Loucy (cell line): Measurements from ENCODE around the gene GNG11.

Source experiments
- H2AFZ ChIP-seq: fragments of 200-600 bp; sonication (generic); 2 replicates; pipeline ENCODE4 v1.6.0; 2016; ENCODE audit warnings: antibody characterized with exemption, mild to moderate bottlenecking, low read length, moderate library complexity
- H3F3A ChIP-seq: fragments of 200-600 bp; 2 replicates; pipeline ENCODE4 v1.6.0; 2016; ENCODE audit warnings: antibody characterized with exemption, low read depth, mild to moderate bottlenecking
- H3K27me3 ChIP-seq: fragments of 200-600 bp; sonication (generic); 2 replicates; pipeline ENCODE4 v1.6.1; 2014; ENCODE audit warnings: low read length, mild to moderate bottlenecking; ENCODE audit not compliant: insufficient read depth, poor library complexity, severe bottlenecking
- H3K36me3 ChIP-seq: fragments of 200-600 bp; sonication (generic); 2 replicates; pipeline ENCODE4 v1.6.1; 2016; ENCODE audit warnings: low read length; ENCODE audit not compliant: insufficient read depth
- H3K4me1 ChIP-seq: fragments of 200-600 bp; sonication (generic); 2 replicates; pipeline ENCODE4 v1.5.1; 2014; ENCODE audit warnings: low read length, mild to moderate bottlenecking; ENCODE audit not compliant: insufficient read depth, poor library complexity, severe bottlenecking
- H3K4me2 ChIP-seq: fragments of 200-600 bp; sonication (generic); 2 replicates; pipeline ENCODE4 v1.6.0; 2014; ENCODE audit warnings: antibody characterized with exemption, low read length, low read depth, mild to moderate bottlenecking; ENCODE audit not compliant: poor library complexity, severe bottlenecking
- H3K4me3 ChIP-seq: fragments of 200-600 bp; sonication (generic); 2 replicates; pipeline ENCODE4 v1.5.1; 2014; ENCODE audit warnings: low read length, mild to moderate bottlenecking, mixed read lengths; ENCODE audit not compliant: poor library complexity, severe bottlenecking
- H3K79me2 ChIP-seq: fragments of 200-600 bp; sonication (generic); 2 replicates; pipeline ENCODE4 v1.6.1; 2014; ENCODE audit warnings: low read length; ENCODE audit not compliant: insufficient read depth
- H3K9ac ChIP-seq: fragments of 200-600 bp; sonication (generic); 2 replicates; pipeline ENCODE4 v1.6.0; 2014; ENCODE audit warnings: mild to moderate bottlenecking, low read depth, low read length, moderate library complexity; ENCODE audit not compliant: poor library complexity, severe bottlenecking
- H3K9me2 ChIP-seq: fragments of 200-600 bp; sonication (generic); replicated peaks from 2 replicates; pipeline ENCODE4 v1.6.1; 2016; ENCODE audit warnings: low read depth, low read length, mixed read lengths
- H3K9me3 ChIP-seq: fragments of 200-600 bp; sonication (generic); 2 replicates; pipeline ENCODE4 v1.6.1; 2014; ENCODE audit warnings: mild to moderate bottlenecking, antibody characterized with exemption, low read length, low read depth; ENCODE audit not compliant: insufficient read depth
- H4K20me1 ChIP-seq: fragments of 200-600 bp; sonication (generic); 2 replicates; pipeline ENCODE4 v1.6.0; 2014; ENCODE audit warnings: antibody characterized with exemption, low read length, mild to moderate bottlenecking; ENCODE audit not compliant: insufficient read depth, poor library complexity, severe bottlenecking
- CTCF ChIP-seq: fragments of 200-600 bp; sonication (generic); conservative IDR thresholded peaks from 2 replicates; pipeline ENCODE4 v1.5.1; 2014; ENCODE audit warnings: mild to moderate bottlenecking, antibody characterized with exemption, low read length
- EZH2phosphoT487 ChIP-seq: fragments of 200-600 bp; IDR thresholded peaks from 2 replicates; pipeline ENCODE4 v1.6.1; 2018; ENCODE audit warnings: antibody characterized with exemption, mild to moderate bottlenecking, moderate library complexity, borderline replicate concordance

Gene GNG11

GRCh38 chr7:93944673-93945072 is 23.1 kb downstream of the GNG11 start:
- TF ChIP-seq EZH2phosphoT487 (no peak), CTCF (no peak)
- Histone ChIP-seq H3K36me3 (no peaks in the 10 kb centered on the region), H3K9me2 (no peaks in the 10 kb centered on the region), H2AFZ (no peak overlapping the region), H3K4me1 (peaks cover 15% of the 10 kb centered on the region), H4K20me1 (no peaks in the 10 kb centered on the region), H3K9me3 (no peaks in the 10 kb centered on the region), H3K4me3 (no peak overlapping the region), H3K79me2 (no peaks in the 10 kb centered on the region), H3F3A (no peaks in the 10 kb centered on the region), H3K9ac (no peak overlapping the region), H3K27me3 (no peaks in the 10 kb centered on the region), H3K4me2 (peak overlapping the region; percentile 20)

- Histone ChIP-seq H3K9me2 (no peaks in the 10 kb centered on the region), H3K4me3 (no peak overlapping the region), H3F3A (no peaks in the 10 kb centered on the region), H2AFZ (no peak overlapping the region), H3K4me1 (peaks cover 15% of the 10 kb centered on the region), H3K36me3 (no peaks in the 10 kb centered on the region), H3K4me2 (no peak overlapping the region), H3K79me2 (no peaks in the 10 kb centered on the region), H3K9me3 (no peaks in the 10 kb centered on the region), H3K9ac (no peak overlapping the region), H3K27me3 (no peaks in the 10 kb centered on the region), H4K20me1 (no peaks in the 10 kb centered on the region)
- no peak for TF ChIP-seq EZH2phosphoT487
Measured at GRCh38 chr7:93945083-93945482, 23.5 kb downstream of the GNG11 start.

GRCh38 chr7:93945756-93946535 is 24.4 kb downstream of the GNG11 start:
- no peak for TF ChIP-seq EZH2phosphoT487
- no peak for TF ChIP-seq CTCF
- H3K4me2 ChIP-seq: no peak overlapping the region
- H3K9me3 ChIP-seq: no peaks in the 10 kb centered on the region
- H3K27me3 ChIP-seq: no peaks in the 10 kb centered on the region
- H4K20me1 ChIP-seq: no peaks in the 10 kb centered on the region
- H3K9ac ChIP-seq: no peak overlapping the region
- no peaks in the 10 kb centered on the region for H3K36me3 ChIP-seq
- H3K9me2 ChIP-seq: no peaks in the 10 kb centered on the region
- no peaks in the 10 kb centered on the region for H3F3A ChIP-seq
- H3K4me3 ChIP-seq: no peak overlapping the region
- peaks cover 15% of the 10 kb centered on the region for H3K4me1 ChIP-seq
- H2AFZ ChIP-seq: no peak overlapping the region
- H3K79me2 ChIP-seq: no peaks in the 10 kb centered on the region

GRCh38 chr7:93948106-93948505 is 26.6 kb downstream of the GNG11 start:
- H3K27me3 ChIP-seq: no peaks in the 10 kb centered on the region
- H3K4me1 ChIP-seq: peaks cover 15% of the 10 kb centered on the region
- no peaks in the 10 kb centered on the region for H3F3A ChIP-seq
- no peaks in the 10 kb centered on the region for H3K79me2 ChIP-seq
- no peak overlapping the region for H3K4me2 ChIP-seq
- no peak overlapping the region for H3K4me3 ChIP-seq
- H3K36me3 ChIP-seq: no peaks in the 10 kb centered on the region
- no peaks in the 10 kb centered on the region for H4K20me1 ChIP-seq
- H3K9me3 ChIP-seq: no peaks in the 10 kb centered on the region
- no peak overlapping the region for H2AFZ ChIP-seq
- no peak for TF ChIP-seq EZH2phosphoT487
- no peak for TF ChIP-seq CTCF
- no peaks in the 10 kb centered on the region for H3K9me2 ChIP-seq
- H3K9ac ChIP-seq: no peak overlapping the region
